C4-2B (cell line): ENCODE results near the gene STXBP1.

Source experiments
- H3K27ac ChIP-seq: fragments of 450-650 bp; 2 replicates; pipeline ENCODE4 v1.5.1; 2017
- CTCF ChIP-seq: fragments of 450-650 bp; conservative IDR thresholded peaks from 2 replicates; pipeline ENCODE4 v1.5.1; 2017; ENCODE audit warnings: mild to moderate bottlenecking
- ZFX ChIP-seq: fragments of 450-650 bp; IDR thresholded peaks from 2 replicates; pipeline ENCODE4 v1.6.1; 2017

The STXBP1 gene

GRCh38 chr9:127721391-127721821, 109.3 kb downstream of the STXBP1 start:
- no peak overlapping the region for H3K27ac ChIP-seq
- no peak for TF ChIP-seq CTCF
- TF ChIP-seq ZFX: no peak

GRCh38 chr9:127722055-127722745, 110.1 kb downstream of the STXBP1 start:
- TF ChIP-seq CTCF (no peak), ZFX (no peak)
- no peak overlapping the region for H3K27ac ChIP-seq

- no peak for TF ChIP-seq ZFX
- TF ChIP-seq CTCF: no peak
- H3K27ac ChIP-seq: no peak overlapping the region
These were observed 110.9 kb downstream of the STXBP1 start for GRCh38 chr9:127723013-127723412.

- no peak overlapping the region for H3K27ac ChIP-seq
- TF ChIP-seq ZFX: no peak
- no peak for TF ChIP-seq CTCF
These were observed 111.4 kb downstream of the STXBP1 start for GRCh38 chr9:127723444-127723843.

- H3K27ac ChIP-seq: no peak overlapping the region
- TF ChIP-seq CTCF: no peak
- no peak for TF ChIP-seq ZFX
These were observed 111.9 kb downstream of the STXBP1 start for GRCh38 chr9:127724012-127724411.

GRCh38 chr9:127726871-127727270, 114.8 kb downstream of the STXBP1 start:
- no peak for TF ChIP-seq ZFX
- no peak overlapping the region for H3K27ac ChIP-seq

- TF ChIP-seq CTCF: no peak
- no peak for TF ChIP-seq ZFX
- H3K27ac ChIP-seq: no peak overlapping the region
These were observed 116.7 kb downstream of the STXBP1 start for GRCh38 chr9:127728808-127729207.

- no peak overlapping the region for H3K27ac ChIP-seq
- TF ChIP-seq CTCF: no peak
These were observed 117.6 kb downstream of the STXBP1 start for GRCh38 chr9:127729522-127730256.
